Transverse colon (tissue), 4 donors: Measurements from ENCODE around the gene EMX1. TPM values are rescaled to one million over a fixed set of nuclear protein-coding genes. Genes with fewer than 3 reads are reported as not detected.

ENCODE experiments used
- DNase-seq: peaks from one replicate; pipeline ENCODE4 v3.0.0-alpha.2; 2019
- H3K27ac ChIP-seq, 4 donors: fragments of 200-600 bp; sonication (generic); 2 replicates each; pipeline ENCODE4 v1.5.1; 2016 to 2018; ENCODE audit warnings: inconsistent platforms in 4 of 4
- H3K27me3 ChIP-seq: fragments of 200-600 bp; sonication (generic); 2 replicates; pipeline ENCODE4 v1.5.1; 2017; ENCODE audit warnings: inconsistent platforms
- H3K36me3 ChIP-seq, 4 donors: fragments of 200-600 bp; sonication (generic); 2 replicates each; pipeline ENCODE4 v1.5.1; 2017 to 2019; ENCODE audit warnings: inconsistent platforms in 4 of 4
- H3K4me1 ChIP-seq, 4 donors: fragments of 200-600 bp; sonication (generic); 2 replicates each; pipeline ENCODE4 v1.5.1; 2017 to 2020; ENCODE audit warnings: inconsistent platforms in 4 of 4
- H3K4me3 ChIP-seq, 4 donors: fragments of 200-600 bp; sonication (generic); 1 replicate in 1 of 4; 2 replicates in 3 of 4; pipeline versions ENCODE4 v1.5.1 to v1.6.1; 2017 to 2019; ENCODE audit warnings: inconsistent platforms in 4 of 4
- H3K9me3 ChIP-seq, 2 donors: fragments of 200-600 bp; sonication (generic); 2 replicates each; pipeline ENCODE4 v1.5.1; 2017 to 2019; ENCODE audit warnings: inconsistent platforms in 2 of 2
- CTCF ChIP-seq, 5 experiments: fragments of 200-600 bp in 3 of 5; fragments of 450-650 bp in 2 of 5; sonication (generic) in 3 of 5; IDR thresholded peaks; 1 replicate in 2 of 5; 2 replicates in 3 of 5; pipeline ENCODE4 v1.5.1; 2016 to 2017; ENCODE audit warnings: antibody characterized with exemption in 5 of 5, inconsistent platforms in 3 of 5, mild to moderate bottlenecking in 2 of 5, moderate library complexity in 1 of 5
- EP300 ChIP-seq: sonication (generic); formaldehyde crosslinking; IDR thresholded peaks from one replicate; pipeline ENCODE4 v1.6.1; 2017; ENCODE audit warnings: antibody characterized with exemption, low read depth
- POLR2A ChIP-seq: fragments of 450-650 bp; IDR thresholded peaks from one replicate; pipeline ENCODE4 v1.6.1; 2016; ENCODE audit warnings: antibody characterized with exemption, mild to moderate bottlenecking, moderate library complexity
- POLR2AphosphoS5 ChIP-seq, 3 donors: sonication (generic); formaldehyde crosslinking; IDR thresholded peaks; one replicate each; pipeline ENCODE4 v1.6.1; 2016; ENCODE audit warnings: antibody characterized with exemption in 3 of 3
- WGBS, 2 donors: methylation state at CpG; one replicate each; pipeline ENCODE4 v1.1.5; 2018; ENCODE audit warnings: low coverage in 1 of 2; 5-methylcytosine and 5-hydroxymethylcytosine counted together
- in situ Hi-C, 4 donors: fragments of 200-750 bp; cut with MboI; loops; one replicate each; pipeline versions ENCODE4 v1.15.0 to v1.15.1; 2017; ENCODE audit warnings: low sequenced_read_pairs in 3 of 4, low pct_ligation_motif_present in 1 of 4, low pct_unique_long_range_greater_than_20kb in 1 of 4
- intact Hi-C: fragments of 100-400 bp; cut with DNase I; formaldehyde crosslinking; loops from one replicate; pipeline ENCODE4 v1.15.1; 2023; ENCODE audit warnings: low total_unique reads
- total RNA-seq, 4 donors: library from RNA; depleted of rRNA; stranded (reverse); fragments of >200 nt; gene quantifications; one replicate each; pipeline ENCODE4 v1.1.0, GENCODE V29; 2016

EMX1 gene
- total RNA-seq, 4 donors from 2014 or later = 1.5 to 2.9 (median 2.7) TPM; not detected in 1

GRCh38 chr2:72956050-72956395 lies 38.7 kb downstream of the EMX1 start:
- TF ChIP-seq CTCF (IDR thresholded peaks at IDR 0.05) (no peak), POLR2AphosphoS5 (IDR thresholded peaks at IDR 0.05) (no peak), POLR2A (no peak), EP300 (no peak)
- no peaks in the 10 kb centered on the region for H3K36me3 ChIP-seq
- no peaks in the 10 kb centered on the region for H3K27me3 ChIP-seq
- no peaks in the 10 kb centered on the region for H3K9me3 ChIP-seq
- intact Hi-C loops (no loop called here), in situ Hi-C loops (no loop called here)
- no peak overlapping the region for H3K4me3 ChIP-seq
- H3K27ac ChIP-seq = no peak overlapping the region
- no peak for DNase-seq
- H3K4me1 ChIP-seq = no peaks in the 10 kb centered on the region
- 94% methylated on average over 2 of the region's 2 CpGs; no CpG with 5 or more reads in 1 of the 2 donors for WGBS, 2 donors

DNA sequence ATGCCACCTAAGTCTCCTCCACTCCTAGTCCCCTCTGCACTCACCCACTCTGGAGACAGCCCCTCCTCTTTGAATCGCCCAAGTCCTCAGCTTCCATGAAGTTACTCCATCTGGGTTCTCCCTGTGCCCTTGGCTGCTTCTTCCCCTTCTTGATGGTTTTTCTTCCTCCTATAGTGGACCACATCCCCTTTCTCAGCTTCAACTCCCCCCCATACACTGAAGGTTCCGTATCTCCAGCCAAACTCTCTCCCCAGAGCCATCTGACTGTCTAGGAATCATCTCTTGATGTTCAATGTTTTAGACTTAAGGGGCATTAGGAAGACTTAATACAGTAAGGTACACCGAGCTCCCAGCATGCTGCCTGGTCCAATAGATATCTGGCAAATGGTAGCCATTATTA lies 39.6 kb downstream of the EMX1 start:
- no peaks in the 10 kb centered on the region for H3K9me3 ChIP-seq
- DNase-seq = no peak
- 77 to 86% methylated on average over 3 of the region's 3 CpGs for WGBS, 2 donors
- intact Hi-C loops (no loop called here), in situ Hi-C loops (no loop called here)
- H3K27me3 ChIP-seq = no peaks in the 10 kb centered on the region
- no peak for TF ChIP-seq POLR2AphosphoS5 (IDR thresholded peaks at IDR 0.05)
- no peak for TF ChIP-seq POLR2A
- no peak for TF ChIP-seq EP300
- TF ChIP-seq CTCF (IDR thresholded peaks at IDR 0.05) = no peak
- no peaks in the 10 kb centered on the region for H3K4me1 ChIP-seq
- H3K4me3 ChIP-seq = no peak overlapping the region
- no peaks in the 10 kb centered on the region for H3K36me3 ChIP-seq
- no peak overlapping the region for H3K27ac ChIP-seq

- Histone ChIP-seq H3K4me1 (no peaks in the 10 kb centered on the region), H3K27ac (no peak overlapping the region), H3K36me3 (no peaks in the 10 kb centered on the region), H3K4me3 (no peak overlapping the region), H3K9me3 (no peaks in the 10 kb centered on the region), H3K27me3 (no peaks in the 10 kb centered on the region)
- TF ChIP-seq CTCF (IDR thresholded peaks at IDR 0.05) (no peak), POLR2AphosphoS5 (IDR thresholded peaks at IDR 0.05) (no peak), EP300 (no peak), POLR2A (no peak)
- in situ Hi-C loops (no loop called here), intact Hi-C loops (no loop called here)
- no peak for DNase-seq
- 93 to 100% methylated on average over 1 to 13 of the region's 13 CpGs for WGBS, 2 donors
Measured at GRCh38 chr2:72958542-72959385, 41.4 kb downstream of the EMX1 start.

- DNase-seq = no peak
Measured at GRCh38 chr2:72959554-72959953, 42.2 kb downstream of the EMX1 start.

More at GRCh38 chr2:72959554-72959953, 42.2 kb downstream of the EMX1 start:
- Histone ChIP-seq H3K4me3 (no peak overlapping the region), H3K4me1 (no peaks in the 10 kb centered on the region), H3K36me3 (no peaks in the 10 kb centered on the region), H3K9me3 (no peaks in the 10 kb centered on the region), H3K27me3 (no peaks in the 10 kb centered on the region), H3K27ac (no peak overlapping the region)
- intact Hi-C loops = no loop called here
- WGBS, 2 donors = 92 to 97% methylated on average over 7 to 8 of the region's 8 CpGs
- in situ Hi-C loops = no loop called here
- no peak for TF ChIP-seq CTCF (IDR thresholded peaks at IDR 0.05)
- no peak for TF ChIP-seq EP300
- no peak for TF ChIP-seq POLR2A
- TF ChIP-seq POLR2AphosphoS5 (IDR thresholded peaks at IDR 0.05) = no peak
